GM10266 (cell line): Measurements from ENCODE around the gene ARHGDIA.

Experiments used
- DNase-seq: peaks from one replicate; pipeline ENCODE4 v3.0.0; 2012; ENCODE audit errors: extremely low spot score
- CTCF ChIP-seq: IDR thresholded peaks from 2 replicates; pipeline ENCODE4 v1.5.1; 2012; ENCODE audit warnings: mild to moderate bottlenecking, low read depth; ENCODE audit not compliant: control insufficient read depth, insufficient read depth; ENCODE audit errors: missing control alignments

ARHGDIA gene

GRCh38 chr17:81845881-81846742 lies 25.0 kb downstream of the ARHGDIA start:
- TF ChIP-seq CTCF: no peak
- DNase-seq: no peak

GRCh38 chr17:81845361-81845760 lies 25.8 kb downstream of the ARHGDIA start:
- TF ChIP-seq CTCF: no peak
- DNase-seq: no peak

GRCh38 chr17:81844887-81845286 lies 26.2 kb downstream of the ARHGDIA start:
- no peak for TF ChIP-seq CTCF
- DNase-seq: no peak

GRCh38 chr17:81844327-81844851 lies 26.7 kb downstream of the ARHGDIA start:
- TF ChIP-seq CTCF: no peak
- no peak for DNase-seq

GRCh38 chr17:81843713-81844326 lies 27.3 kb downstream of the ARHGDIA start:
- no peak for TF ChIP-seq CTCF

GRCh38 chr17:81842725-81843504 lies 28.2 kb downstream of the ARHGDIA start:
- DNase-seq: no peak
- no peak for TF ChIP-seq CTCF

More at GRCh38 chr17:81843713-81844326, 27.3 kb downstream of the ARHGDIA start:
- no peak for DNase-seq
